ENCODE measurements around the gene ARHGEF2. TPM values are rescaled to one million over a fixed set of nuclear protein-coding genes. Genes with fewer than 3 reads are reported as not detected.

Gene ARHGEF2
- total RNA-seq, 2 experiments from 2014 or later, result 147 to 150 TPM

GRCh38 chr1:155934097-155934935, 44.0 kb downstream of the ARHGEF2 start, which contains the start of gene KHDC4:
KHDC4 (minus strand) TSS chr1:155934413; CDS start chr1:155934373, 40 bp downstream.
- ATAC-seq (peak; percentile 95), DNase-seq (peak; percentile 98)
- no peak for TF ChIP-seq CTCF (IDR thresholded peaks at IDR 0.05)
- no peaks in the 10 kb centered on the region for H3K9me3 Mint-ChIP-seq
- ChIA-PET POLR2A (interaction anchor here (0.6 to 6.0 kb wide), 21 partner anchors 9 to 123 kb away, joined by 3 to 54 read pairs (median 6); partner anchors contain the start of genes ARHGEF2 and RIT1), CTCF (interaction anchor here (0.7 to 6.1 kb wide), 15 partner anchors 9 to 132 kb away, joined by 3 to 78 read pairs (median 5); partner anchors contain the start of gene ARHGEF2)
- H3K27me3 Mint-ChIP-seq, result no peaks in the 10 kb centered on the region
- intact Hi-C loops (cut with micrococcal nuclease), result no loop called here
- H3K4me3 Mint-ChIP-seq, result no peak within 1 kb of the TSS
- no peak within 1 kb of the TSS for H3K27ac Mint-ChIP-seq
- peaks cover 38% of the 10 kb centered on the region for H3K4me1 Mint-ChIP-seq (ENCODE audit: low read depth)
- peaks cover 31% of the 10 kb centered on the region for H3K36me3 Mint-ChIP-seq (ENCODE audit: low read depth)

- peaks cover 43% of the 10 kb centered on the region for H3K4me1 Mint-ChIP-seq (ENCODE audit: low read depth)
- POLR2A ChIA-PET, result interaction anchor here (0.6 to 6.0 kb wide), 18 partner anchors 10 to 124 kb away, joined by 3 to 54 read pairs (median 6); partner anchors contain the start of gene ARHGEF2
- peaks cover 36% of the 10 kb centered on the region for H3K36me3 Mint-ChIP-seq (ENCODE audit: low read depth)
- CTCF ChIA-PET, result interaction anchor here (0.7 to 6.1 kb wide), 14 partner anchors 10 to 196 kb away, joined by 3 to 78 read pairs (median 4); partner anchors contain the start of gene ARHGEF2
- DNase-seq (no peak), ATAC-seq (no peak)
- no peak overlapping the region for H3K4me3 Mint-ChIP-seq
- intact Hi-C loops (cut with micrococcal nuclease), result no loop called here
- H3K27me3 Mint-ChIP-seq, result no peaks in the 10 kb centered on the region
- no peak overlapping the region for H3K27ac Mint-ChIP-seq
- H3K9me3 Mint-ChIP-seq, result no peaks in the 10 kb centered on the region
- TF ChIP-seq CTCF (IDR thresholded peaks at IDR 0.05), result no peak
Measured at GRCh38 chr1:155933591-155934096, 44.7 kb downstream of the ARHGEF2 start.

- Mint-ChIP-seq H3K4me3 (no peak overlapping the region), H3K4me1 (ENCODE audit: low read depth) (peaks cover 39% of the 10 kb centered on the region), H3K36me3 (ENCODE audit: low read depth) (peaks cover 39% of the 10 kb centered on the region), H3K27me3 (no peaks in the 10 kb centered on the region), H3K27ac (peak overlapping the region; percentile 61), H3K9me3 (no peaks in the 10 kb centered on the region)
- intact Hi-C loops (cut with micrococcal nuclease), result no loop called here
- DNase-seq, result no peak
- no peak for TF ChIP-seq CTCF (IDR thresholded peaks at IDR 0.05)
- ChIA-PET POLR2A (interaction anchor here (0.8 to 6.0 kb wide), 8 partner anchors 10 to 64 kb away, joined by 3 to 46 read pairs (median 4); partner anchors contain the start of gene ARHGEF2), CTCF (interaction anchor here (0.6 to 6.1 kb wide), 9 partner anchors 10 to 134 kb away, joined by 3 to 78 read pairs (median 4); no protein-coding TSS in a partner anchor)
- ATAC-seq, result no peak
Measured at GRCh38 chr1:155932487-155932886, 45.9 kb downstream of the ARHGEF2 start.

GRCh38 chr1:155932081-155932480, 46.3 kb downstream of the ARHGEF2 start:
- DNase-seq (no peak), ATAC-seq (no peak)
- peaks cover 39% of the 10 kb centered on the region for H3K4me1 Mint-ChIP-seq (ENCODE audit: low read depth)
- H3K9me3 Mint-ChIP-seq, result no peaks in the 10 kb centered on the region
- no peak overlapping the region for H3K4me3 Mint-ChIP-seq
- H3K27me3 Mint-ChIP-seq, result no peaks in the 10 kb centered on the region
- no peak for TF ChIP-seq CTCF (IDR thresholded peaks at IDR 0.05)
- peak overlapping the region; percentile 27 for H3K27ac Mint-ChIP-seq
- ChIA-PET CTCF (interaction anchor here (0.6 to 6.1 kb wide), 7 partner anchors 10 to 134 kb away, joined by 3 to 78 read pairs (median 3); no protein-coding TSS in a partner anchor), POLR2A (interaction anchor here (0.7 to 6.0 kb wide), 9 partner anchors 10 to 64 kb away, joined by 3 to 46 read pairs (median 4); partner anchors contain the start of gene ARHGEF2)
- H3K36me3 Mint-ChIP-seq (ENCODE audit: low read depth), result peaks cover 43% of the 10 kb centered on the region
- intact Hi-C loops (cut with micrococcal nuclease), result no loop called here
